Measurements from ENCODE around the gene UNC5B.

The UNC5B gene

DNA sequence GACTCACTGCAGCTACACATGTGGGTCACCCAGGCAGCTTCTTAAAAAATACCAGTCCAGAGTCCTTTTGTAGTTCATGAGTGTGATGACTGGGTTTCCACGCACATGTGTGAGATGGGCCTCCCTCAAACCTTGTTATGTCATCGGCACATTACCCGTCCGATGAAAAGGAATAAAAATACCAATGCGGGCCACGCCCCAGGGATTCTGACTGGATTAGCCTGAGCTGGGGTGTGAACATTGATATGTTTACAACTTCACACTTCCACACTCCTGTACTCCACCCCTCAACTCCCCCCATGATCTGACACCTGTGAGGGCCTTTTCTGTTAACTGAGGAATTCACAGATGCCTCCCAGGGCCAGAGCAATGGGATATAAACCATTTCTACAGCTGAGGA lies 112.9 kb downstream of the UNC5B start:
- H3K27ac ChIP-seq (ENCODE audit: low read depth, low read length, severe bottlenecking), result no peak overlapping the region
- H3K4me3 ChIP-seq (ENCODE audit: extremely low read depth, insufficient read depth, low read length, poor library complexity, severe bottlenecking), result no peak overlapping the region
- 88 to 100% methylated on average over 1 to 4 of the region's 6 CpGs for WGBS, 2 experiments (ENCODE audit: insufficient coverage in 2 of 2)
- no peaks in the 10 kb centered on the region for H3K4me1 ChIP-seq (ENCODE audit: control insufficient read depth, insufficient read depth, low read length, poor library complexity, severe bottlenecking)
- peaks cover 13% of the 10 kb centered on the region for H3K36me3 ChIP-seq (ENCODE audit: control insufficient read depth, insufficient read depth, low read length)
- H3K9me3 ChIP-seq (ENCODE audit: control insufficient read depth, low read length), result no peaks in the 10 kb centered on the region

DNA sequence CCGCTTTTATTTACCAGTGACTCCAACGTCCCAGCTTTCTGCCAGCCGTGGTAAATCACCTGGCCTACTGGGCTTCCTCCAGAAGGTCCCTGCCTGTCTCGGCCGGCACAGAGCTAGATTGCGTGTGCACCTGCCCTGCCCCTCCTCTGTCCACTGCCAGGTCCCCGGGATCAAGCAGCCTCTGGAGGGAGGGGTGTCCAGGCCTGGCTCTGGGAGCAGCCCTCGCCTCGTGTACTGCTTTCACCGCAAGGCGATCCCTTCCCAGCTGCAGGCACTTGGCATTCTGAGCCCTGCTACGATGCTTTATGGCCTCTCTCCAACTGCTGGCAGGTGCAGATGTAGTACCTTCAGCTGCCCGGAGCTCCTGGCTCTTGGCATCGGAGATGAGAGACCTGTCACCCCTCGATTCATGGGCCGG lies 114.1 kb downstream of the UNC5B start:
- Histone ChIP-seq H3K36me3 (ENCODE audit: control insufficient read depth, insufficient read depth, low read length) (peaks cover 13% of the 10 kb centered on the region), H3K9me3 (ENCODE audit: control insufficient read depth, low read length) (no peaks in the 10 kb centered on the region), H3K4me3 (ENCODE audit: extremely low read depth, insufficient read depth, low read length, poor library complexity, severe bottlenecking) (no peak overlapping the region), H3K27ac (ENCODE audit: low read depth, low read length, severe bottlenecking) (no peak overlapping the region), H3K4me1 (ENCODE audit: control insufficient read depth, insufficient read depth, low read length, poor library complexity, severe bottlenecking) (no peaks in the 10 kb centered on the region)
- 93 to 96% methylated on average over 15 to 16 of the region's 16 CpGs for WGBS, 2 experiments (ENCODE audit: insufficient coverage in 2 of 2)

DNA sequence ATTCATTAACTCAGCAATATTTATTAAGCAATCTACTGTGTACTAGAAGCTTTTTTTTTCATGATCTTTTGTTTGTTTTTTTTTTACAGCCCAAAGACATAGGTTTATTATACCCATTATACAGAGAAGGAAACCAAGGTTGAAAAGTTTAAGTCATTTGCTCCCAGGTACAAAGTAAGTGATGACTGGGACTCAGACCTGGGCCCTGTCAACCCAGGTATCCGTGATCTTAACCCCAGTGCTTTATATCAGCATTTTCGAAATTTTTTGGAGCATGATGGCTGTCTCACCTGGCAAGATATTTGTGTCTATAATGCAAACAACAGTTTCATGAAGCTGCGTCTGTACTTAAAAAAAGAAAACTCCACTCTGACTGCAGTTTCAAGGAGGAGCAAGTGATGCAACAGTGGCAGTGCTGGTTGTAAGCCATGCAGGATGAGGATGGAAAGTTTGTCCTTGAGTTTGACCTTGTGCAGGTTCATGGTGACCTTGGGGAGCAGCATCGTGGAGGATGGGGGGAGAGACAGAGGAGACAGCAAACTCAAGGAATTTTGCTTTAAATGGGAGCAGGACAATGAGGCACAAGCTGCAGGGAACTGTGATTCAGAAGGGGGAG lies 118.5 kb downstream of the UNC5B start:
- WGBS, 2 experiments (ENCODE audit: insufficient coverage in 2 of 2), result 84 to 91% methylated on average over 3 to 4 of the region's 4 CpGs
- no peaks in the 10 kb centered on the region for H3K36me3 ChIP-seq (ENCODE audit: control insufficient read depth, insufficient read depth, low read length)
- H3K9me3 ChIP-seq (ENCODE audit: control insufficient read depth, low read length), result no peaks in the 10 kb centered on the region
- H3K27ac ChIP-seq (ENCODE audit: low read depth, low read length, severe bottlenecking), result no peak overlapping the region
- H3K4me1 ChIP-seq (ENCODE audit: control insufficient read depth, insufficient read depth, low read length, poor library complexity, severe bottlenecking), result no peaks in the 10 kb centered on the region
- H3K4me3 ChIP-seq (ENCODE audit: extremely low read depth, insufficient read depth, low read length, poor library complexity, severe bottlenecking), result no peak overlapping the region

- Histone ChIP-seq H3K4me1 (ENCODE audit: control insufficient read depth, insufficient read depth, low read length, poor library complexity, severe bottlenecking) (peaks cover 4% of the 10 kb centered on the region), H3K36me3 (ENCODE audit: control insufficient read depth, insufficient read depth, low read length) (no peaks in the 10 kb centered on the region), H3K4me3 (ENCODE audit: extremely low read depth, insufficient read depth, low read length, poor library complexity, severe bottlenecking) (no peak overlapping the region), H3K9me3 (ENCODE audit: control insufficient read depth, low read length) (no peaks in the 10 kb centered on the region), H3K27ac (ENCODE audit: low read depth, low read length, severe bottlenecking) (no peak overlapping the region)
- WGBS, 2 experiments (ENCODE audit: insufficient coverage in 2 of 2), result 87 to 88% methylated on average over 3 to 4 of the region's 4 CpGs
Measured at GRCh38 chr10:71331736-71332135, 119.4 kb downstream of the UNC5B start.

DNA sequence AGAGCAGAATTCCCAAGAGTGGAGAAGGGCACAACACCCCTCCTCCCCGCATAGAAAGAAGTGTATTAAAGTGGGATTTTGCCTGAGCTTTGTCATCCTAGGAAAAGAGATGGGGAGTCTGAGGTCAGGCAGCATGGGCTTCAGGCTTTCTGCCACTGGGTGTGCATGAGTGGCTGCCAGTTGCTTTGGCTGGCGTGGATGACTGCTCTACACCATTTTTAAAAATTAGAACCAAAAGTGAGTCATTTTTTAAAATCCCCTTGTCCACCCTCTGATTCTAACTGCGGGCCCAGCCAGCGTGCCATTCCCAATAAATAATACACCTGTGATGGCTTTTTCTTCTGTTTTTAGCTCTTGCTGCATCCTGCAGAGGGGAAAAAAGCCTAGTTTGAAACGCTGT lies 120.1 kb downstream of the UNC5B start:
- H3K9me3 ChIP-seq (ENCODE audit: control insufficient read depth, low read length), result no peaks in the 10 kb centered on the region
- whole genome bisulfite sequencing, 2 experiments (ENCODE audit: insufficient coverage in 2 of 2), result 86 to 94% methylated on average over 4 of the region's 5 CpGs
- peaks cover 5% of the 10 kb centered on the region for H3K4me1 ChIP-seq (ENCODE audit: control insufficient read depth, insufficient read depth, low read length, poor library complexity, severe bottlenecking)
- H3K27ac ChIP-seq (ENCODE audit: low read depth, low read length, severe bottlenecking), result no peak overlapping the region
- H3K36me3 ChIP-seq (ENCODE audit: control insufficient read depth, insufficient read depth, low read length), result no peaks in the 10 kb centered on the region
- no peak overlapping the region for H3K4me3 ChIP-seq (ENCODE audit: extremely low read depth, insufficient read depth, low read length, poor library complexity, severe bottlenecking)

- no peak overlapping the region for H3K27ac ChIP-seq (ENCODE audit: low read depth, low read length, severe bottlenecking)
- no peaks in the 10 kb centered on the region for H3K36me3 ChIP-seq (ENCODE audit: control insufficient read depth, insufficient read depth, low read length)
- H3K4me1 ChIP-seq (ENCODE audit: control insufficient read depth, insufficient read depth, low read length, poor library complexity, severe bottlenecking), result peaks cover 5% of the 10 kb centered on the region
- no peak overlapping the region for H3K4me3 ChIP-seq (ENCODE audit: extremely low read depth, insufficient read depth, low read length, poor library complexity, severe bottlenecking)
- H3K9me3 ChIP-seq (ENCODE audit: control insufficient read depth, low read length), result no peaks in the 10 kb centered on the region
- WGBS, 2 experiments (ENCODE audit: insufficient coverage in 2 of 2), result 96 to 97% methylated on average over 3 to 4 of the region's 9 CpGs
Measured at GRCh38 chr10:71333129-71333887, 120.9 kb downstream of the UNC5B start.

DNA sequence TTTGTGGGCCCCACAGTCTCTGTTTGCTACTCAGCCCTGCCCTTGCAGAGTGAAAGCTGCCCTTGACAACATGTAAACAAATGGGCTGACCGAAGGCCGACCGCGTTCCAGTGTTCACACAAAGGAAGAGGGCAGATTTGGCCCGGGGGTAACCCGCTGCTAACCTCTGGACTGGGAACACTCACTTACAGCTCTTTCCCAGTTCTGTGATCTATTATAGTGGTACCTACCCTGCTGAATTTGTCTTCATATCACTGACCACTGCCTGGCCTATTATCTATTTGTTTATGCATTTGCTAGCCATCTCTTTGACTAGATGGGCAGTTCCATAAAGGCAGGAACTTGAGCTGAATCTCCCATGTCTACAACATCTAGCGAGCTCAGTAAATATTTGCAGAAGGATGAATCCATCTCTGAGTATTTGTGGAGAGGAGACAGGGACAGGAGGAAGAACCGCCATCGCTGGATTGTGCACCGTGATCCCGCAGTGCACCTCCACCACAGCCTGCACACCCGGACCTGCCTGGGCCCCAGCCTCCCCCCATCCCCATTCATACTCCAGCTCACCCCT lies 121.9 kb downstream of the UNC5B start:
- 90 to 92% methylated on average over 2 to 5 of the region's 12 CpGs for WGBS, 2 experiments (ENCODE audit: insufficient coverage in 2 of 2)
- H3K4me3 ChIP-seq (ENCODE audit: extremely low read depth, insufficient read depth, low read length, poor library complexity, severe bottlenecking), result no peak overlapping the region
- H3K9me3 ChIP-seq (ENCODE audit: control insufficient read depth, low read length), result no peaks in the 10 kb centered on the region
- H3K27ac ChIP-seq (ENCODE audit: low read depth, low read length, severe bottlenecking), result no peak overlapping the region
- H3K36me3 ChIP-seq (ENCODE audit: control insufficient read depth, insufficient read depth, low read length), result no peaks in the 10 kb centered on the region
- H3K4me1 ChIP-seq (ENCODE audit: control insufficient read depth, insufficient read depth, low read length, poor library complexity, severe bottlenecking), result peaks cover 5% of the 10 kb centered on the region

DNA sequence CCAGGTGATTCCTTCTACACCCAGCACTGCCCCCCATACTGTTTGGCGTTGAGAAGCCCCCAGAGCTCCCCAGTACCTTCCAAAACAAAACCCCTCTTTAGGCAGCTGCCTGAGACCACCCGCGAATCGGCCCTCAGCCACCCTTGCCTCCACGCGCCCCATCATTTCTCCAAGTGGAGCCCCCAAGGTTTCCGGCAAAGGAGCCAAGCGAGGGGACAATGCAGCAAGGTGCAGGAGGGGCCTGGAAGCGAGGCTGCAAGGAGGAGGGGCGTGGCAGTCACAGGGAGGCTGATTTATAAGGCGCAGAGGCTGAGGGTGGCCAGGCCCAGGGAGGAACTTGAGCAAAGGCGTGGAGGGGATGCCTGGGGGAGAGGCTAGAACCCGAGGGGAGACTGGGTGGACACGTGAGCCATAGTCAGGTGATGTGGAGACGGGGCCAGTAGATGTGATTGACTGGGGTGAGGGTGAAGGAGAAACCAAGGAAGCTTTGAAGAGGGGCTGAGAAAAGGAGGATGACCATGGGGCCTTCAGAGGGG lies 122.9 kb downstream of the UNC5B start:
- Histone ChIP-seq H3K4me3 (ENCODE audit: extremely low read depth, insufficient read depth, low read length, poor library complexity, severe bottlenecking) (no peak overlapping the region), H3K4me1 (ENCODE audit: control insufficient read depth, insufficient read depth, low read length, poor library complexity, severe bottlenecking) (peaks cover 5% of the 10 kb centered on the region), H3K9me3 (ENCODE audit: control insufficient read depth, low read length) (no peaks in the 10 kb centered on the region), H3K27ac (ENCODE audit: low read depth, low read length, severe bottlenecking) (no peak overlapping the region), H3K36me3 (ENCODE audit: control insufficient read depth, insufficient read depth, low read length) (no peaks in the 10 kb centered on the region)
- WGBS, 2 experiments (ENCODE audit: insufficient coverage in 2 of 2), result 90 to 99% methylated on average over 8 to 15 of the region's 15 CpGs

- Histone ChIP-seq H3K27ac (ENCODE audit: low read depth, low read length, severe bottlenecking) (no peak overlapping the region), H3K36me3 (ENCODE audit: control insufficient read depth, insufficient read depth, low read length) (no peaks in the 10 kb centered on the region), H3K9me3 (ENCODE audit: control insufficient read depth, low read length) (no peaks in the 10 kb centered on the region), H3K4me1 (ENCODE audit: control insufficient read depth, insufficient read depth, low read length, poor library complexity, severe bottlenecking) (peaks cover 5% of the 10 kb centered on the region), H3K4me3 (ENCODE audit: extremely low read depth, insufficient read depth, low read length, poor library complexity, severe bottlenecking) (no peak overlapping the region)
- WGBS, 2 experiments (ENCODE audit: insufficient coverage in 2 of 2), result 68 to 76% methylated on average over 6 of the region's 6 CpGs
Measured at GRCh38 chr10:71336632-71337031, 124.3 kb downstream of the UNC5B start.

DNA sequence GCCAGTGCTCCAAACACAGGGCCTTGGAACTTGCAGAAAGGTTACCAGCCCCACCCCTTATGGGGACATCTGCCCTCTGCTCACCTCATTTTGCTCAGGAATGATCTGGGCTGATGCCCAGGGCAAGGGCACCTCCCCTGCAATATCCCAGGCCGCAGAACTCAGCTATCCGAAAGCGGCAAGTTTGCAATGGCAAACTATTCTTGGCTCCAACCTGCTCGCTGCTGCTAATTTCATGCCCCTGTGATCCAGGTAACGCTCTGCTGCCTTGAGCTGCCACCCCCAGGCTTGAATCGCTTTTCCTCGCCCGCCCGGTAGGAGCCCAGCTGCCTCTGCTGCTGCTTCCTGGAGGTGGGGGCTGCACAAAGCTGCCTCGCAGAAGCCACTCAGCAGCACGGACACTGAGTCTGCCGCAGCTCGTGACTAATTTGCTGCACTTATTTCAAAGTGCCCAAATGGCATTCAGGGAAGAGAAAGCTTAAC lies 124.9 kb downstream of the UNC5B start:
- Histone ChIP-seq H3K4me3 (ENCODE audit: extremely low read depth, insufficient read depth, low read length, poor library complexity, severe bottlenecking) (no peak overlapping the region), H3K27ac (ENCODE audit: low read depth, low read length, severe bottlenecking) (no peak overlapping the region), H3K9me3 (ENCODE audit: control insufficient read depth, low read length) (no peaks in the 10 kb centered on the region), H3K36me3 (ENCODE audit: control insufficient read depth, insufficient read depth, low read length) (no peaks in the 10 kb centered on the region), H3K4me1 (ENCODE audit: control insufficient read depth, insufficient read depth, low read length, poor library complexity, severe bottlenecking) (peaks cover 5% of the 10 kb centered on the region)
- WGBS, 2 experiments (ENCODE audit: insufficient coverage in 2 of 2), result 73 to 84% methylated on average over 13 of the region's 13 CpGs
